IMR-90 (cell line): ENCODE data around the gene GABRB3. TPM values are rescaled to one million over a fixed set of nuclear protein-coding genes. Genes with fewer than 3 reads are reported as not detected.

ENCODE experiments used
- ATAC-seq: fragments of 200-7000 bp; cut with Tn5 transposase; 2 replicates; pipeline ENCODE4 v1.9.1; 2020; ENCODE audit warnings: low read depth, mild to moderate bottlenecking, moderate library complexity
- BruUV-seq: library from RNA; stranded (reverse); fragments of 400-500 nt; replicated peaks from 2 replicates; lab custom pipeline; 2021; lab: Mats Ljungman, UMichigan
- CTCF ChIA-PET: fragments of 300-600 bp; formaldehyde crosslinking; extraction: SDS; loops from one replicate; lab custom pipeline; 2021; ENCODE audit warnings: antibody characterized with exemption; lab: Yijun Ruan, JAX
- POLR2A ChIA-PET: fragments of 300-600 bp; sonication (Branson Sonifier 250); formaldehyde crosslinking; loops from one replicate; lab custom pipeline; 2022; ENCODE audit warnings: antibody characterized with exemption; ENCODE audit not compliant: unreplicated experiment; lab: Charles Lee
- DNase-seq: peaks from one replicate; pipeline ENCODE4 v3.0.0; 2013
- H2AFZ ChIP-seq: replicated peaks from 2 replicates; pipeline ENCODE3; 2013; ENCODE audit warnings: low read length, mild to moderate bottlenecking; ENCODE audit not compliant: poor library complexity
- H2AK5ac ChIP-seq: 2 replicates; pipeline ENCODE4 v1.6.1; 2013; ENCODE audit warnings: low read depth, low read length, inconsistent platforms
- H2AK9ac ChIP-seq: replicated peaks from 2 replicates; pipeline ENCODE3; 2013; ENCODE audit warnings: mild to moderate bottlenecking, low read depth, low read length, moderate library complexity; ENCODE audit not compliant: poor library complexity
- H2BK120ac ChIP-seq: 2 replicates; pipeline ENCODE4 v1.6.1; 2013; ENCODE audit warnings: low read depth, low read length, inconsistent platforms
- H2BK15ac ChIP-seq: 3 replicates; pipeline ENCODE4 v1.6.1; 2013; ENCODE audit warnings: low read depth, low read length, inconsistent platforms
- H2BK20ac ChIP-seq: 2 replicates; pipeline ENCODE4 v1.6.1; 2013; ENCODE audit warnings: low read depth, mild to moderate bottlenecking, inconsistent platforms, low read length, moderate library complexity
- H2BK5ac ChIP-seq: 2 replicates; pipeline ENCODE4 v1.6.1; 2013; ENCODE audit warnings: mild to moderate bottlenecking, low read depth, low read length, inconsistent platforms; ENCODE audit not compliant: poor library complexity, severe bottlenecking
- H3K14ac ChIP-seq: replicated peaks from 2 replicates; pipeline ENCODE4 v1.6.1; 2013; ENCODE audit warnings: low read depth, low read length, inconsistent platforms
- H3K18ac ChIP-seq: 2 replicates; pipeline ENCODE4 v1.6.1; 2013; ENCODE audit warnings: low read depth, low read length, control low read depth
- H3K23ac ChIP-seq: 2 replicates; pipeline ENCODE4 v1.6.1; 2013; ENCODE audit warnings: low read depth, low read length, inconsistent platforms
- H3K27ac ChIP-seq: 2 replicates; pipeline ENCODE4 v1.5.1; 2013; ENCODE audit warnings: mild to moderate bottlenecking, control low read depth, low read length; ENCODE audit not compliant: insufficient read depth
- H3K27me3 ChIP-seq: 2 replicates; pipeline ENCODE4 v1.6.1; 2013; ENCODE audit warnings: low read length; ENCODE audit not compliant: control insufficient read depth, insufficient read depth
- H3K36me3 ChIP-seq: 2 replicates; pipeline ENCODE4 v1.6.1; 2013; ENCODE audit warnings: low read length, mixed read lengths; ENCODE audit not compliant: control insufficient read depth, insufficient read depth
- H3K4ac ChIP-seq: 2 replicates; pipeline ENCODE4 v1.6.1; 2013; ENCODE audit warnings: low read depth, low read length, inconsistent platforms
- H3K4me1 ChIP-seq: 2 replicates; pipeline ENCODE4 v1.6.1; 2013; ENCODE audit warnings: low read length, mixed read lengths; ENCODE audit not compliant: control insufficient read depth, insufficient read depth
- H3K4me2 ChIP-seq: 2 replicates; pipeline ENCODE4 v1.6.1; 2013; ENCODE audit warnings: low read depth, mild to moderate bottlenecking, control low read depth, low read length, moderate library complexity
- H3K4me3 ChIP-seq: 2 replicates; pipeline ENCODE4 v1.5.1; 2013; ENCODE audit warnings: low read depth, mild to moderate bottlenecking, control low read depth, low read length, moderate library complexity; ENCODE audit not compliant: insufficient read depth
- H3K56ac ChIP-seq: 2 replicates; pipeline ENCODE4 v1.6.1; 2013; ENCODE audit warnings: low read length, inconsistent platforms; ENCODE audit not compliant: insufficient read depth; ENCODE audit errors: extremely low read depth
- H3K79me1 ChIP-seq, 2 experiments: 2 replicates each; pipeline ENCODE4 v1.6.1; 2013; ENCODE audit warnings: low read length in 2 of 2, inconsistent platforms in 1 of 2, low read depth in 1 of 2
- H3K9ac ChIP-seq: 2 replicates; pipeline ENCODE4 v1.6.1; 2013; ENCODE audit warnings: low read depth, low read length, control low read depth
- H3K9me1 ChIP-seq: 2 replicates; pipeline ENCODE4 v1.6.1; 2013; ENCODE audit warnings: low read length, inconsistent platforms; ENCODE audit not compliant: insufficient read depth
- H3K9me3 ChIP-seq: 2 replicates; pipeline ENCODE4 v1.6.1; 2013; ENCODE audit warnings: low read length; ENCODE audit not compliant: control insufficient read depth, insufficient read depth
- H4K20me1 ChIP-seq: 2 replicates; pipeline ENCODE4 v1.6.1; 2013; ENCODE audit warnings: low read length, inconsistent platforms; ENCODE audit not compliant: insufficient read depth
- H4K5ac ChIP-seq: 2 replicates; pipeline ENCODE4 v1.6.1; 2013; ENCODE audit warnings: mild to moderate bottlenecking, low read depth, low read length, control low read depth
- H4K8ac ChIP-seq, 2 experiments: 2 replicates each; pipeline ENCODE4 v1.6.1; 2013; ENCODE audit warnings: low read depth in 2 of 2, low read length in 2 of 2, control low read depth in 1 of 2, inconsistent platforms in 1 of 2
- H4K91ac ChIP-seq: 2 replicates; pipeline ENCODE4 v1.6.1; 2013; ENCODE audit warnings: low read depth, low read length, inconsistent platforms; ENCODE audit not compliant: insufficient read depth
- CEBPB ChIP-seq: IDR thresholded peaks from 2 replicates; pipeline ENCODE4 v1.6.1; 2012; ENCODE audit warnings: low read depth, low read length, improper control_type of control experiment
- FOS ChIP-seq: fragments of 150-350 bp; IDR thresholded peaks from 2 replicates; pipeline ENCODE4 v1.6.1; 2016; ENCODE audit warnings: low read depth, low read length
- MAZ ChIP-seq: IDR thresholded peaks from 2 replicates; pipeline ENCODE4 v1.6.1; 2012; ENCODE audit warnings: low read depth, mild to moderate bottlenecking, low read length, improper control_type of control experiment, moderate library complexity, borderline replicate concordance
- POLR2A ChIP-seq: IDR thresholded peaks from 2 replicates; pipeline ENCODE4 v1.6.1; 2012; ENCODE audit warnings: mild to moderate bottlenecking, low read depth, low read length
- RFX5 ChIP-seq: IDR thresholded peaks from 2 replicates; pipeline ENCODE4 v1.8.0; 2012; ENCODE audit warnings: low read depth, mild to moderate bottlenecking, low read length, moderate library complexity
- WGBS, 2 experiments: methylation state at CpG; one replicate each; pipeline versions ENCODE4 v1.1.5 to v1.1.7; 2013; ENCODE audit warnings: missing lambda C conversion rate in 2 of 2; ENCODE audit not compliant: insufficient read length in 1 of 2; ENCODE audit errors: extremely low coverage in 2 of 2; 5-methylcytosine and 5-hydroxymethylcytosine counted together
- dilution Hi-C: fragments of 300-500 bp; cut with HindIII; formaldehyde crosslinking; loops from one replicate; pipeline ENCODE4 v1.14.3; 2018; ENCODE audit warnings: low sequenced_read_pairs; ENCODE audit not compliant: unreplicated experiment
- in situ Hi-C: fragments of 300-500 bp; cut with MboI; formaldehyde crosslinking; loops from 3 replicates; pipeline ENCODE4 v1.14.3; 2019; ENCODE audit warnings: low sequenced_read_pairs, inconsistent platforms, mixed read lengths
- intact Hi-C: fragments of 100-400 bp; cut with micrococcal nuclease; formaldehyde crosslinking; loops from 2 replicates; pipeline ENCODE4 v1.10.0; 2022
- polyA plus RNA-seq, 3 experiments: library from polyadenylated mRNA; depleted of rRNA; stranded (reverse); fragments of >200 nt; gene quantifications; 2 replicates each; pipeline ENCODE4 v1.2.3, GENCODE V29; 2012; ENCODE audit warnings: low replicate concordance in 1 of 3
- total RNA-seq: library from RNA; depleted of rRNA; stranded (reverse); fragments of >200 nt; gene quantifications from 2 replicates; pipeline ENCODE4 v1.2.3, GENCODE V29; 2012
- TF ChIP-seq, protein P1 (sequence below): conservative IDR thresholded peaks from 2 replicates; pipeline ENCODE4 v1.5.1; 2012; ENCODE audit warnings: mild to moderate bottlenecking, low read depth, low read length, improper control_type of control experiment

GABRB3 gene
- total and polyA plus RNA-seq, 2 of the 4 experiments (the other 2 are of a cell fraction): 0.36 to 0.54 TPM

GRCh38 chr15:26551473-26551872 lies 221.4 kb downstream of the GABRB3 start:
- H3K9me1 ChIP-seq: no peaks in the 10 kb centered on the region

More at GRCh38 chr15:26551473-26551872, 221.4 kb downstream of the GABRB3 start:
- H3K36me3 ChIP-seq: no peaks in the 10 kb centered on the region
- H2AFZ ChIP-seq: no peak overlapping the region
- WGBS, 2 experiments: no CpG with 5 or more reads among the region's 9 CpGs
- no peak overlapping the region for H2BK20ac ChIP-seq
- H4K20me1 ChIP-seq: no peaks in the 10 kb centered on the region
- no peaks in the 10 kb centered on the region for H3K4me1 ChIP-seq
- no peak overlapping the region for H2BK5ac ChIP-seq
- dilution Hi-C loops: no loop called here
- no peak overlapping the region for H4K5ac ChIP-seq
- no peak overlapping the region for H3K18ac ChIP-seq
- H3K4me2 ChIP-seq: no peak overlapping the region
- no peak overlapping the region for H2BK15ac ChIP-seq
- no peak overlapping the region for H3K4ac ChIP-seq
- H3K27me3 ChIP-seq: no peaks in the 10 kb centered on the region
- no peak for ATAC-seq
- H4K91ac ChIP-seq: no peak overlapping the region
- BruUV-seq: no TSS peak
- POLR2A ChIA-PET: no interaction called here
- DNase-seq: no peak
- no peak overlapping the region for H3K56ac ChIP-seq
- no peak for TF ChIP-seq POLR2A
- TF ChIP-seq RFX5: no peak
- TF ChIP-seq, protein P1, sequence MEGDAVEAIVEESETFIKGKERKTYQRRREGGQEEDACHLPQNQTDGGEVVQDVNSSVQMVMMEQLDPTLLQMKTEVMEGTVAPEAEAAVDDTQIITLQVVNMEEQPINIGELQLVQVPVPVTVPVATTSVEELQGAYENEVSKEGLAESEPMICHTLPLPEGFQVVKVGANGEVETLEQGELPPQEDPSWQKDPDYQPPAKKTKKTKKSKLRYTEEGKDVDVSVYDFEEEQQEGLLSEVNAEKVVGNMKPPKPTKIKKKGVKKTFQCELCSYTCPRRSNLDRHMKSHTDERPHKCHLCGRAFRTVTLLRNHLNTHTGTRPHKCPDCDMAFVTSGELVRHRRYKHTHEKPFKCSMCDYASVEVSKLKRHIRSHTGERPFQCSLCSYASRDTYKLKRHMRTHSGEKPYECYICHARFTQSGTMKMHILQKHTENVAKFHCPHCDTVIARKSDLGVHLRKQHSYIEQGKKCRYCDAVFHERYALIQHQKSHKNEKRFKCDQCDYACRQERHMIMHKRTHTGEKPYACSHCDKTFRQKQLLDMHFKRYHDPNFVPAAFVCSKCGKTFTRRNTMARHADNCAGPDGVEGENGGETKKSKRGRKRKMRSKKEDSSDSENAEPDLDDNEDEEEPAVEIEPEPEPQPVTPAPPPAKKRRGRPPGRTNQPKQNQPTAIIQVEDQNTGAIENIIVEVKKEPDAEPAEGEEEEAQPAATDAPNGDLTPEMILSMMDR: no peak
- TF ChIP-seq MAZ: no peak
- TF ChIP-seq CEBPB: no peak
- TF ChIP-seq FOS: no peak
- no peak overlapping the region for H4K8ac ChIP-seq
- H2AK9ac ChIP-seq: no peak overlapping the region
- H3K27ac ChIP-seq: no peak overlapping the region
- H3K9ac ChIP-seq: no peak overlapping the region
- H3K14ac ChIP-seq: no peak overlapping the region
- H2BK120ac ChIP-seq: no peak overlapping the region
- no peak overlapping the region for H3K4me3 ChIP-seq
- in situ Hi-C loops: no loop called here
- H3K9me3 ChIP-seq: peaks cover 16% of the 10 kb centered on the region
- H3K23ac ChIP-seq: no peak overlapping the region
- intact Hi-C loops: no loop called here
- CTCF ChIA-PET: no interaction called here
- H3K79me1 ChIP-seq: no peaks in the 10 kb centered on the region
- H2AK5ac ChIP-seq: no peak overlapping the region
